HepG2 (cell line): Measurements from ENCODE around the gene AUH. TPM values are rescaled to one million over a fixed set of nuclear protein-coding genes. Genes with fewer than 3 reads are reported as not detected.

ENCODE experiments used
- HNRNPL ChIP-seq: fragments of 200-400 bp; formaldehyde crosslinking; IDR thresholded peaks from 2 replicates; pipeline ENCODE4 v1.6.1; 2017; ENCODE audit warnings: mild to moderate bottlenecking, low read depth, low read length
- KLF9 ChIP-seq: IDR thresholded peaks from 2 replicates; pipeline ENCODE4 v1.6.1; 2016; ENCODE audit warnings: low read depth
- MAFK ChIP-seq, 2 experiments: IDR thresholded peaks in 1 of 2; conservative IDR thresholded peaks in 1 of 2; 2 replicates each; pipeline ENCODE4 v1.6.1; 2011; ENCODE audit warnings: improper control_type of control experiment in 2 of 2, low read length in 2 of 2
- NONO ChIP-seq, 2 experiments: fragments of 450-650 bp in 1 of 2; sonication (generic) in 1 of 2; formaldehyde crosslinking in 1 of 2; IDR thresholded peaks in 1 of 2; conservative IDR thresholded peaks in 1 of 2; 2 replicates each; pipeline versions ENCODE4 v1.6.1 to v1.8.0; 2017 to 2022; ENCODE audit warnings: mild to moderate bottlenecking in 1 of 2, missing genetic modification reagents in 1 of 2, moderate library complexity in 1 of 2
- PCBP1 ChIP-seq: fragments of 200-400 bp; formaldehyde crosslinking; IDR thresholded peaks from 2 replicates; pipeline ENCODE4 v1.6.1; 2017; ENCODE audit warnings: mild to moderate bottlenecking, low read depth, low read length, borderline replicate concordance
- SKIL ChIP-seq: sonication (generic); formaldehyde crosslinking; IDR thresholded peaks from 2 replicates; pipeline ENCODE4 v1.8.0; 2022; ENCODE audit warnings: missing genetic modification reagents, mild to moderate bottlenecking, moderate library complexity, borderline replicate concordance
- SRSF1 ChIP-seq: fragments of 200-400 bp; formaldehyde crosslinking; optimal IDR thresholded peaks from 2 replicates; pipeline ENCODE3; 2017; ENCODE audit warnings: mild to moderate bottlenecking, low read depth, low read length, moderate library complexity
- TBL1XR1 ChIP-seq: fragments of 150-350 bp; IDR thresholded peaks from 2 replicates; pipeline ENCODE4 v1.6.1; 2014; ENCODE audit warnings: borderline replicate concordance, low read length; ENCODE audit not compliant: partially characterized antibody
- ZBTB38 ChIP-seq: sonication (generic); formaldehyde crosslinking; IDR thresholded peaks from 2 replicates; pipeline ENCODE4 v1.5.1; 2020; ENCODE audit warnings: mild to moderate bottlenecking, missing genetic modification reagents
- ZNF629 ChIP-seq: sonication (generic); formaldehyde crosslinking; conservative IDR thresholded peaks from 2 replicates; pipeline ENCODE4 v1.5.0; 2020; ENCODE audit warnings: missing genetic modification reagents
- ZNF800 ChIP-seq: sonication (generic); formaldehyde crosslinking; IDR thresholded peaks from 2 replicates; pipeline ENCODE4 v1.4.0; 2020; ENCODE audit warnings: missing genetic modification reagents
- polyA plus RNA-seq, 8 experiments: library from polyadenylated mRNA; depleted of rRNA in 3 of 8; stranded (reverse) in 7 of 8; unstranded in 1 of 8; fragments of >200 nt; fragmentation: Illumina TruSeq in 4 of 8; extraction: Trizol in 4 of 8; gene quantifications; 2 replicates each; pipeline versions ENCODE4 v1.2.1 to v1.2.3, GENCODE V29; 2011 to 2016; ENCODE audit warnings: low read depth in 4 of 8, missing spikeins in 1 of 8, mixed read lengths in 1 of 8; ENCODE audit not compliant: insufficient read depth in 1 of 8
- total RNA-seq, 5 experiments: library from RNA; depleted of rRNA; stranded (reverse); fragments of >200 nt; fragmentation: Illumina TruSeq; extraction: Trizol; gene quantifications; 2 replicates each; pipeline ENCODE4 v1.2.3, GENCODE V29; 2016; ENCODE audit warnings: low read depth in 1 of 5

AUH gene
- total and polyA plus RNA-seq, 2 of the 13 experiments (the other 11 are each of a cell fraction or from before 2014, with no cell fraction given): 25.8 to 31.9 TPM

GRCh38 chr9:91392435-91392834 lies 30.7 kb upstream of the AUH start (continued):
- TF ChIP-seq NONO (IDR thresholded peaks at IDR 0.05) (no peak), NONO (CRISPR knock-in tag; conservative IDR thresholded peaks at IDR 0.05) (no peak), ZNF629 (CRISPR knock-in tag) (no peak), SRSF1 (no peak), PCBP1 (no peak), KLF9 (CRISPR knock-in tag) (no peak), ZBTB38 (CRISPR knock-in tag) (no peak), SKIL (no peak), MAFK (conservative IDR thresholded peaks at IDR 0.05 in 1 of 2, IDR thresholded peaks at IDR 0.05 in 1 of 2; ENCODE audit: low read length in 2 of 2) (no peak), ZNF800 (CRISPR knock-in tag) (no peak), HNRNPL (no peak), TBL1XR1 (no peak)
